Measurements from ENCODE around the gene SP1.

- TF ChIP-seq NFE2L1 (CRISPR knock-in tag; IDR thresholded peaks at IDR 0.05) (no peak), TCF7 (CRISPR knock-in tag; IDR thresholded peaks at IDR 0.05; ENCODE audit: low read depth) (no peak), MLX (CRISPR knock-in tag; IDR thresholded peaks at IDR 0.05) (no peak), CTCF (IDR thresholded peaks at IDR 0.05) (no peak)
These were observed 48.8 kb downstream of the SP1 start for GRCh38 chr12:53428741-53429140.
